ENCODE measurements around the gene EN2. TPM values are rescaled to one million over a fixed set of nuclear protein-coding genes. Genes with fewer than 3 reads are reported as not detected.

EN2 gene
- total and polyA plus RNA-seq, 10 of the 15 experiments (the other 5 are each of a cell fraction or from before 2014, with no cell fraction given): not detected

- TF ChIP-seq PRDM15 (CRISPR knock-in tag; IDR thresholded peaks at IDR 0.05) (no peak), ATF7 (IDR thresholded peaks at IDR 0.05; ENCODE audit: low read depth) (no peak), STAT1 (conservative IDR thresholded peaks at IDR 0.05) (no peak), MLLT1 (IDR thresholded peaks at IDR 0.05) (no peak), POU2F2 (IDR thresholded peaks at IDR 0.05; ENCODE audit: borderline replicate concordance, low read depth, low read length) (no peak), BCL11A (IDR thresholded peaks at IDR 0.05; ENCODE audit: low read depth, low read length) (no peak)
These were observed 13.0 kb downstream of the EN2 start (continued) for GRCh38 chr7:155470686-155471638.
